GM23338 (cell line): Measurements from ENCODE around the gene NOP10.

Source experiments
- CTCF ChIP-seq, 2 experiments: fragments of 200-600 bp in 1 of 2; sonication (generic) in 1 of 2; conservative IDR thresholded peaks; 2 replicates each; pipeline versions ENCODE4 v1.5.1 to v1.6.1; 2016 to 2017; ENCODE audit warnings: antibody characterized with exemption in 2 of 2, low read depth in 2 of 2, mild to moderate bottlenecking in 2 of 2, moderate library complexity in 1 of 2
- EZH2 ChIP-seq: fragments of 200-600 bp; sonication (generic); IDR thresholded peaks from one replicate; pipeline ENCODE4 v1.8.0; 2017; ENCODE audit warnings: antibody characterized with exemption, mild to moderate bottlenecking, low read depth; ENCODE audit not compliant: unreplicated experiment
- POLR2AphosphoS5 ChIP-seq: IDR thresholded peaks from 2 replicates; pipeline ENCODE4 v1.6.1; 2016; ENCODE audit warnings: antibody characterized with exemption, low read depth
- REST ChIP-seq: IDR thresholded peaks from one replicate; pipeline ENCODE4 v1.6.1; 2018; ENCODE audit warnings: antibody characterized with exemption; ENCODE audit not compliant: unreplicated experiment

- TF ChIP-seq CTCF (conservative IDR thresholded peaks at IDR 0.05; ENCODE audit: low read depth in 2 of 2) (no peak), POLR2AphosphoS5 (0 out of 2 replicates have a peak, but pooled peaks have one; percentile 40), EZH2 (no peak), REST (no peak)
Observed at GRCh38 chr15:34318277-34319079, 24.5 kb downstream of the NOP10 start.
